OCI-LY1 (cell line): Measurements from ENCODE around the gene PPP1R14B.

Experiments used
- H2AFZ ChIP-seq: fragments of 200-600 bp; sonication (generic), shearing (Covaris generic); 2 replicates; pipeline ENCODE4 v1.6.0; 2014; ENCODE audit warnings: antibody characterized with exemption, mild to moderate bottlenecking, low read length
- H3F3A ChIP-seq: fragments of 200-600 bp; sonication (generic), shearing (Covaris generic); 2 replicates; pipeline ENCODE4 v1.6.0; 2014; ENCODE audit warnings: mild to moderate bottlenecking, antibody characterized with exemption, low read length, moderate library complexity; ENCODE audit not compliant: insufficient read depth
- H3K27ac ChIP-seq: fragments of 200-600 bp; sonication (generic); 2 replicates; pipeline ENCODE4 v1.5.1; 2014; ENCODE audit warnings: low read length, mixed run types, mild to moderate bottlenecking, low read depth; ENCODE audit not compliant: poor library complexity, severe bottlenecking
- H3K27me3 ChIP-seq: fragments of 200-600 bp; sonication (generic); 2 replicates; pipeline ENCODE4 v1.6.0; 2014; ENCODE audit warnings: antibody characterized with exemption, mild to moderate bottlenecking, low read length, moderate library complexity; ENCODE audit not compliant: insufficient read depth
- H3K36me3 ChIP-seq: fragments of 200-600 bp; sonication (generic); 2 replicates; pipeline ENCODE4 v1.6.1; 2014; ENCODE audit warnings: mild to moderate bottlenecking, antibody characterized with exemption, low read length, moderate library complexity, mixed read lengths; ENCODE audit not compliant: insufficient read depth
- H3K4me1 ChIP-seq: fragments of 200-600 bp; sonication (generic); 2 replicates; pipeline ENCODE4 v1.5.1; 2014; ENCODE audit warnings: mild to moderate bottlenecking, low read length, moderate library complexity; ENCODE audit not compliant: insufficient read depth, severe bottlenecking
- H3K4me2 ChIP-seq: fragments of 200-600 bp; sonication (generic), shearing (Covaris generic); 2 replicates; pipeline ENCODE4 v1.6.1; 2014; ENCODE audit warnings: low read length
- H3K4me3 ChIP-seq: fragments of 200-600 bp; sonication (generic); 2 replicates; pipeline ENCODE4 v1.5.1; 2014; ENCODE audit warnings: low read length, low read depth, mild to moderate bottlenecking, mixed read lengths; ENCODE audit not compliant: poor library complexity, severe bottlenecking
- H3K79me2 ChIP-seq: fragments of 200-600 bp; shearing (Covaris generic); 2 replicates; pipeline ENCODE4 v1.6.1; 2016; ENCODE audit warnings: mixed run types, low read length, mixed read lengths; ENCODE audit not compliant: insufficient read depth
- H3K9ac ChIP-seq: fragments of 200-600 bp; sonication (generic), shearing (Covaris generic); 2 replicates; pipeline ENCODE4 v1.6.1; 2014; ENCODE audit warnings: mild to moderate bottlenecking, low read length, mixed read lengths
- H3K9me2 ChIP-seq: fragments of 200-600 bp; sonication (generic), shearing (Covaris generic); 2 replicates; pipeline ENCODE4 v1.6.1; 2014; ENCODE audit warnings: low read depth, mild to moderate bottlenecking, low read length, mixed read lengths
- H3K9me3 ChIP-seq: fragments of 200-600 bp; shearing (Covaris generic); 2 replicates; pipeline ENCODE4 v1.6.1; 2014; ENCODE audit warnings: low read length, mixed read lengths
- H4K20me1 ChIP-seq: fragments of 200-600 bp; sonication (generic), shearing (Covaris generic); 2 replicates; pipeline ENCODE4 v1.6.0; 2016; ENCODE audit warnings: mild to moderate bottlenecking, low read length; ENCODE audit not compliant: insufficient read depth
- CTCF ChIP-seq: fragments of 200-600 bp; sonication (generic), shearing (Covaris generic); IDR thresholded peaks from 2 replicates; pipeline ENCODE4 v1.5.1; 2017; ENCODE audit warnings: mild to moderate bottlenecking, antibody characterized with exemption, low read length, moderate library complexity, mixed read lengths
- EZH2 ChIP-seq: fragments of 200-600 bp; sonication (generic), shearing (Covaris generic); IDR thresholded peaks from 2 replicates; pipeline ENCODE4 v1.8.0; 2017; ENCODE audit warnings: borderline replicate concordance, mixed run types, mild to moderate bottlenecking, antibody characterized with exemption, low read length, moderate library complexity, mixed read lengths

The PPP1R14B gene

GRCh38 chr11:64224891-64225607 lies 21.7 kb downstream of the PPP1R14B start:
- peak overlapping the region; percentile 99 for H3K9ac ChIP-seq
- H3K9me2 ChIP-seq = no peaks in the 10 kb centered on the region
- peak overlapping the region; percentile 94 for H3K4me2 ChIP-seq
- H3K27ac ChIP-seq = peak overlapping the region; percentile 71
- H3K4me3 ChIP-seq = peak overlapping the region; percentile 90
- H3K36me3 ChIP-seq = peaks cover 33% of the 10 kb centered on the region
- H3K9me3 ChIP-seq = no peaks in the 10 kb centered on the region
- TF ChIP-seq EZH2 (no peak), CTCF (no peak)
- H3K4me1 ChIP-seq = peaks cover 43% of the 10 kb centered on the region
- no peaks in the 10 kb centered on the region for H3F3A ChIP-seq
- no peaks in the 10 kb centered on the region for H3K79me2 ChIP-seq
- no peaks in the 10 kb centered on the region for H3K27me3 ChIP-seq
- no peak overlapping the region for H2AFZ ChIP-seq
- H4K20me1 ChIP-seq = no peaks in the 10 kb centered on the region

GRCh38 chr11:64224151-64224890 lies 22.4 kb downstream of the PPP1R14B start:
- Histone ChIP-seq H3K79me2 (no peaks in the 10 kb centered on the region), H3K9me3 (no peaks in the 10 kb centered on the region), H3K4me1 (peaks cover 36% of the 10 kb centered on the region), H2AFZ (no peak overlapping the region), H3K4me3 (peak overlapping the region; percentile 90), H3K36me3 (peaks cover 41% of the 10 kb centered on the region), H3K4me2 (peak overlapping the region; percentile 94; the same call in 1 of the 2 replicates), H4K20me1 (no peaks in the 10 kb centered on the region), H3K9me2 (no peaks in the 10 kb centered on the region), H3K27me3 (no peaks in the 10 kb centered on the region), H3F3A (no peaks in the 10 kb centered on the region), H3K27ac (peak overlapping the region; percentile 5), H3K9ac (no peak overlapping the region; the same call in 1 of the 2 replicates)
- no peak for TF ChIP-seq EZH2
- TF ChIP-seq CTCF = no peak

GRCh38 chr11:64223001-64223651 lies 23.6 kb downstream of the PPP1R14B start:
- H3K27ac ChIP-seq = peak overlapping the region; percentile 5

More at GRCh38 chr11:64223001-64223651, 23.6 kb downstream of the PPP1R14B start:
- no peaks in the 10 kb centered on the region for H3K79me2 ChIP-seq
- peaks cover 53% of the 10 kb centered on the region for H3K36me3 ChIP-seq
- H3K4me3 ChIP-seq = no peak overlapping the region
- no peak overlapping the region for H2AFZ ChIP-seq
- no peaks in the 10 kb centered on the region for H3K9me3 ChIP-seq
- TF ChIP-seq EZH2 (no peak), CTCF (no peak)
- no peaks in the 10 kb centered on the region for H3K9me2 ChIP-seq
- no peaks in the 10 kb centered on the region for H4K20me1 ChIP-seq
- H3K27me3 ChIP-seq = no peaks in the 10 kb centered on the region
- no peaks in the 10 kb centered on the region for H3F3A ChIP-seq
- peaks cover 31% of the 10 kb centered on the region for H3K4me1 ChIP-seq
- no peak overlapping the region for H3K4me2 ChIP-seq
- H3K9ac ChIP-seq = no peak overlapping the region
